GM21737 (cell line): ENCODE measurements around the gene SPOPL.

Source experiments
- ATAC-seq: cut with Tn5 transposase; IDR thresholded peaks from one replicate; pipeline ENCODE4 v1.9.1; 2021; ENCODE audit warnings: mild to moderate bottlenecking, moderate library complexity; ENCODE audit not compliant: unreplicated experiment

Gene SPOPL

DNA sequence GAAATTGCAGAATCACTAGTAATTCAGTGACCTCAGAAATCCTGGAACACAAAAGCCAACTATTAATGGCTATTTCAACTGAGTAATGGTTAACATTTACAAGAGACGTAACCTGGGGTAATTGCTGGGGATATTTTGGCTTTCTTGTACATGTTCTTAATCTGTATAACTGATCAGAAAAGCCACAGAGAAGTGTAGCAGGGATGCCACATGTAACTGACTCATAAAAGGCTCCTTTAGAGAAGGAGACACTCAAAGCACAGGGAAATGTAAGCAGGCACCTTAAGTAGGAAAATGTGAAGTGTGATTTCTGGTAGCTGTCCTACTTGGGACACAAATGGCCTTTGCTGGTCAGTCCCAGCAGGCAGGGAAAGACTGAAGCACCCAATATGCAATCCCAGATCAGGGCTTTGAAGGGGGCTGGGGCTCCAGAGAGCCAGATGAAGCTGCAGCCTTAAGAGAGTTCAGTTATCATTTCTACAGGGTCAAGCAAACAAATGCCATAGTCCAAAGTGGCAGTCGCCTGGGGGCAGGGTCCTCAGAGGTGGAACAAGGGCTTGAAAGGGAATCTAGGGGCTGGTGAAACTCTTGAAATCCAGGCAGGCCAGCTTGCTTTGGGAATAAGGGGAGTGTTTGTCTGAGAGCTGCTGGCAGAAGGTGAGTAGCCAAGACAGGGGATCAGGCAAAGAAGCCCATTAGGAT, 7.2 kb upstream of the SPOPL start:
- ATAC-seq = no peak

DNA sequence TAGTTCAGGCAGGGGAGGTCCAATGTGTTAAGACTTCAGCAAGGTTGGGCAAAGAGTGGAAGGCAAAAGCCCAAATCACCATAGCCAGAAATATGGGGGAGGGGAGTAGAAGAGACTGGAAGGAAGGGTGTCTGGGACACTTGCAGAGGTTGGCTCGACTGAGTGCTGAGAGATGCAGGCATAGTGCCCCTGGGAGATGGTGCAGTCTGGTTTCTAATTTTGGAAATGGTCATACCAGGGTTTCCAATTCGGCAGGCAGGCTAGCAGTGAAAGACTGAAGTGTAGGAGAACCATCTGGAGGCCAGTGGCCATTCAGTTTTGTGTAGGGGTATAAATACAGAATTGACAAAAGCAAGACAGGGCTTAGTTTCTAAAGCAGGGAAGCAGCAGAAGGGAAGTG, 6.2 kb upstream of the SPOPL start:
- no peak for ATAC-seq

DNA sequence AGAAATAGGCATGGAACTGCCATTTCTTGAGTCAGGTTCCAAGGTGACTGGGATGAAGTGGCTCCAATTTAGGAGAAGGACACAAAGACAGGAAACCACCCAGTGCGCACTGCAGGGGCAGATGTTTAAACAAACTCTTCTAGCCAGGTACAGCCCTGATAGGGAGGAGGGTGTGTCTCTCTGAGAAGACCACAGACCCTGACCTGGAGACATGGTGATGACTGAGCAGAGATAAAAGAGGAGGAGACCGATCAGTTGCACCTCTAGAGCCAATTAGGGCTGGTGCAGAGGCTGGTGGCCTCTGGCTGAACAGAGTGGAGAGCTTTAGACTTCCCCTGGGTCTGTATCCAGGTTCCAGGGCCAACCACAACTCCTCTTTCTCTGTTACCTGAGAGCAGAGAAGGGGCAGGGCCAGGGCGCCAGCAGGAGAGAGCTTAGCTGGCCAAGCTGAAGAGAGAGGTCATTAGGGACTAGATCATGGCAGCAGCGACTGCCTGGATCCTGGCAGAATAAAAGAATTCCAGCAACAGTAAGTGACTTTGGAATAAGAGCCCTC, 5.4 kb upstream of the SPOPL start:
- no peak for ATAC-seq

DNA sequence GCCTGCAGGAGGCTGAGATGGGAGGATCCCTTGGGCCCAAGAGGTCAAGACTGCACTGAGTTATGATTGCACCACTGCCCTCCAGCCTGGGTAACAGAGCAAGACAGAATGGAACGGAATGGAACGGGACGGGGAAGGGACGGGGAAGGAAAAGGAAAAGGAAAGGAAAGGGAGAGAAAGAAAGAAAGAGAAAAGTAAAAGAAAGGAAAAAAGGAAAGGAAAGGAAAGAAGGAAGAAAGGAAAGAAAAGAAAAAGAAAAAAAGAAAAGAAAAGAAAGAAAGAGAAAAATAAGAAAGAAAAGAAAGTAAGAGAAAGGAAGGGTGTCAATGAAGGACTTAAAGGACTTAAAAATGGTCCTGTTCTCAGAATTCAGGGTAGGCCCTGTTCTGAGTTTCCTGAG, 4.3 kb upstream of the SPOPL start:
- ATAC-seq = no peak

DNA sequence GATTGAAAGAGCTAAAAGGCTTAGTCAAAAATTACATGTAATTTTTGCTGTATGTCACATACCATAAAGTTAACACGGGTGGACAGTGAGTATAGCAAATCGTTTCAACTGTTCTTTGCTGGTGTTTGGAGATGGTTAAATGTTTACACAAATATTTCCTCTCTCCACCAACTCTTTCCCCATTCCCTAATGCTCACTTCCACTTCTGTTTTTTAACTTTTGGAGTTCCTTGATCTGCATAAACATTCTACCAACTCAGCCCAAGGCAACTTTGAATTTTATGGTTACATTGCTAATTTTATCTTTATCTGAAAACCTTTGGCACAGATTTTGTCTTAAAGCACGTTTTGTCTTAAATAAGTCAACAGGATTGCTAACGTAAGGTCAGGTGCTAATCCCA, 1.9 kb upstream of the SPOPL start:
- no peak for ATAC-seq

DNA sequence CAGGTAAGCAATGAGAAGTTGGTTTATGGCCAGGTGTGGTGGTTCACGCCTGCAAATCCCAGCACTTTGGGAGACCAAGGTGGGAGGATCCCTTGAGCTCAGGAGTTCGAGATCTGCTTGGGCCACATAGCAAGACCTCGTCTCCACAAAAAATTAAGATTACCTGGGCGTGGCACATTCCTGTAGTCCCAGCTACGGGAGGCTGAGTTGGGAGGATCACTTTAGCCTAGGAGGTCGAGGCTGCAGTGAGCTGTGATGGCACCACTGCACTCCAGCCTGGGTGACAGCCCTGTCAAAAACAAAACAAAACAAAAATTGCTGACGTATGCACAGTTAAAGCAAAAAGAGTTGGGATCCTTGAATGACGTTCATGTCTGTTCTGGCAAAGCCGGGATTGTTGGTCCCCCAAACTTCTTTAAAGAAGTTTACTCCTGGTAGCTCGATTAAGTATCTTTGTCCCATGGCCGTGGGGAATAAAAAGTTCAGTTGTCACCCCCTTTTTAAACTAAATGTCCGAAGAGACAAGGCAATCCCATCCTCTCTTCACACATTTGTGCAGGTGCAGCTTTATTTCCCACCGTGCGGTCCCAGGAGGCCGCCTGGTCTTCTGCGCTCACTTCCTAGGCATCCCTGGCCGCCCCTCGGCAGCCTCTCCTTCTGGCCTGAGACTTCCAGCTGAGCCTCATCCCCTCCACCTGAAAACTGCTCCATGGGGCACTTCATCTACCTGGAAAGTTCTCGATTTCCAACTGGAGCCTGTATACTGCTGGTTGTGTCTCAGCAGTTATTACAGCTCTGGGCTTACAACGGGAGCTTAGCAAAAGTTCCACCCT, 762 bp upstream of the SPOPL start:
- ATAC-seq = peak; percentile 2

DNA sequence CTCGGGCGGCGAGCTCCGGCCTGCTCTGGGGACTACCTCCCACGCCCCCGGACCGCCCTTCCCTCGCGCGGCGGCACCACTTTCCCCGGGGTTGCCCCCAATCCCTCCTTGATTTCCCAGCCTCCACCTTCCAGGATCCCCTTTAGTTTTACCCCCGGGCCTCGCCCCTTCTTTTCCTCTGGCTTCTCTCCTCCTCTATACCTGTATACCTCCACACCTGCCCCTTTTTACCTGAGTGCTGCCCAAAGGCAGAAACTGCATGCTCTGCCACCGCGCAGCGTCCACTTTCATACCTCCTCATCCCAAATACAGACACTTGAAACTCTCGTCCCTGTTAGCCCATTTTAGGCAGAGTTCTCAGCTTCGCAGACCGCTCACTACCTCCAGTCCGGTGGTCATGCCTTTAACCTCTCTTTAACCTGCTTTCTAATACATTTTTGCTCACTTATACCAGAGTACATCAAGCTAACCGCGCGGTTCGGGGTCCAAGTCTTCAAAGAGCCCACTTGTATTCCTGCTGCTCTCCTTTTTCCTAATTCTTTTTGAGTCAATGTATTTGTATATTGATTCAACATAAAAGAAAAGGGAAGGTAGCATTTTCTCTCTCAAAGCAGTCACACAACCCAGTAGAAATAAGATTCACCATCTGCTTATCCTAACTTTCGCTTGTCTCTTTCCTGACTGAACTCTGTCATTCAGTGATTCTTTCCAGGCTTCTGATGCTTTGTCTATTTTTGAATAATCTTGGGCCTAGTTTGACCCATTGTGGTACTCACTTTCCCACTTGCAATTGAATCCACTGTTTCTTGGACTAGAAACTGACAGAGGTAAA, 901 bp downstream of the SPOPL start:
- peak; percentile 1 for ATAC-seq

DNA sequence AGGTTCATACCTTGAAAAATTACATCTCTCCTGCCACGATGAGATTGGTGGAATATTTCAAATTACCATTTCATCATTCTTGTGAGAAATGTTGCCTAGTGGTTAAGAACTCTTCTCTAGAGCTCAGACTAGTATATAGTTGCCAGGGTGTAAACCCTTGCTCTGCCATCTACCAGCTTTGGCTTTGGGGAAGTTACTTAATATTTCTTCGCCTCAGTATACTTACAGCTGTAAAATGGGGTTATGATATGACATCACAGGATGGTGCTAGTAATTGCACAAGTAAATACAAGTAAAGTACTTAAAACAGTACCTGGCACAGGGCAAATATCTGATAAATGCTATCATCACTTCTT, 1.5 kb downstream of the SPOPL start:
- ATAC-seq = no peak

DNA sequence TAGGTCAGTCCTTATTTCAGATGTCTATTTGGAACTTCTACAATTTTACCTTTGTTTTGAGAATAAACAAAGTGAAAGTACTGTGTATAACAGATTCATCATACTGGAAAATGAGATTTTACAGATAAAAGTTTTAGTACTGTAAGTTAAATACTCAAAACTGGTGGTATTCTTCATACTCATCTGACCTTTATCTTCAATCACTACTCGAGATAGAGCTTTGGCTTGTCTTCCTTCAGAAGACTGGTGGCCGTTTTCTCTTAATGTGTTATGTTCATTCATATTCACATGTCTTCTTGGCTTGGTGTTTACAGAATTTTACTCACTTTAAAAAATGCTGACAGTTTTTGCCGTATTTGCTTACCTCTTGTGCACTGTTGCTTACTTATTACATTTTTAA, 2.1 kb downstream of the SPOPL start:
- ATAC-seq = no peak

DNA sequence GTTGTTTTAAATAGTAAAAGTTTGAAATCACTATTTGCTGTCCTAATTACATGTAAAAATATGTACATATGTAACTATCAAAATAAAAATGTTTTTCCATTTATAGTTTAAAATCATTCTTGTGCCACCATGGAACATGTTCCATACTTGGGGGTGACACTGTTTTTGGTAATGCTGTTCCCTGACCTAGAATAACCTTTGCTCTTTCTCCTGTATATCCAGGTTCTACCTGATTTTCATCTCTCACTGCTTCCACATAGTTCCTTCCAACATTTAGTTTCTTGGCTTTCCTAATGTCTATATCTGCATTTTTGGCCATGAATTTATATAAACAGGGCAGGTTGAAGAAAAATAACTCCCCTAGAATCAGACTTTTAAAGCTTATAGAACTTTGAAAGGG, 2.5 kb downstream of the SPOPL start:
- no peak for ATAC-seq

DNA sequence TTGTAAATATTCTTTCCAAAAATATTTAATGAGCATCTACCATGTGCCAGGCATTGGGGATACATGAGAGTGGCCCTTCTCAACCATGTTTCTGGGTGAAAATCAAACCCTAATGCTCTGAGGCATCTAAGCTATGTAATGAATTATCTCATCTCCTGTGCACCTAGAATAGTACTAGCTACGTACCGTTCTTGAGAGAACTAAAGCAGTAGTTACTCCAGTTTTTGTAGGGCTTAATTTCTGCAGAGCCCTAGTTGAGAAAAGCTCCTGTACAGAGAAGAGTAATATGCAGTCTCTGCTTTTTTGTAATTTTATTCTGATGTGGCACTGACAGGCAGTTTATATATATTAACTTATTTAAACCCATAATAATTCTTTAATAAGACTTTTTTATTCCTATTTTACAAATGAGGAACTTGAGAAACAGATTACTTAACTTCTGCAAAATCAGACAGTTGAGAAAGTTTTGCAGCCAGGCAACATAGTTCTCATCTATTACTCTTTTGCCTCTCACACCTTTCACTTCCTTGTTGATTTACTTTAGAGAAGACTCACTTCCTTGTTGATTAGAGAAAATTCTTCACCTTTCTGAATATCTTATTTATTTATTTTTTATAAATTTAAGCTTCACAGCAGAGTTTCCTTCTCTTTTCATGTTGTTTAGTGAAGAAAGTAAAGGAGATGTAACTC, 3.1 kb downstream of the SPOPL start:
- peak; percentile 36 for ATAC-seq

DNA sequence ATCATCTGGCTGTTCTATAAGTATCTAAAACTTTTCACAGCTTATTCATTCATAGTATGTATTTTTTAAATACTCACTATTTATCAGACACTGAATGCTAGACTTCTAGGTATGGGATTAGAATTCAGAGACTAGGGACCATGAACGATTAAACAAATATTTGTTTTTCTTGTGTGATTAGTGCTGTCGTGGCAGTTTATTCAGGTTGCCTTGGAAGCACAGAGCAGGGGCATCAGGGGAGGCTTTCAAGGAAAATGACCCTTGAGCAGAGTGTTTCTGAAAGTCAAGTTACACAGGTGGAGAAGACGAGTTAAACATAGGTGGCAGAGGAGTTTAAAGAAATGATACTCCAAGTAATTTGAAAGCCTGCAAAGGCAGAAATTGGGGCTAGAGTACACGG, 5.7 kb downstream of the SPOPL start:
- no peak for ATAC-seq

DNA sequence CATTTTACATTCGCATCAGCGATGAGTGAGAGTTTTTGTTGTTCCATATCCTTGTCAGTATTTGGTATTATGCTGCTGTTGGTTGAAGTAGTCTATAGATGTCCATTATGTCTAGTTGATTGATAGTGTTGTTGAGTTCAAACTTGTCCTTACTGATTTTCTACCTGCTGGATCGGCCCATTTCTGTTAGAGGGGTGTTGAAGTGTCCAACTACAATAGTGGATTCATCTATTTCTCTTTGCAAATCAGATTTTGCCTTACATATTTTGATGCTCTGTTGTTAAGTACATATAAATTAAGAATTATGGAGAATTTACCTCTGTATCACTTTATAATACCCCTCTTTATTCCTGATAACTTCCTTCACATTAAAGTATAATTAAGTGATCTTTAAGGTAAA, 8.7 kb downstream of the SPOPL start:
- ATAC-seq = no peak

DNA sequence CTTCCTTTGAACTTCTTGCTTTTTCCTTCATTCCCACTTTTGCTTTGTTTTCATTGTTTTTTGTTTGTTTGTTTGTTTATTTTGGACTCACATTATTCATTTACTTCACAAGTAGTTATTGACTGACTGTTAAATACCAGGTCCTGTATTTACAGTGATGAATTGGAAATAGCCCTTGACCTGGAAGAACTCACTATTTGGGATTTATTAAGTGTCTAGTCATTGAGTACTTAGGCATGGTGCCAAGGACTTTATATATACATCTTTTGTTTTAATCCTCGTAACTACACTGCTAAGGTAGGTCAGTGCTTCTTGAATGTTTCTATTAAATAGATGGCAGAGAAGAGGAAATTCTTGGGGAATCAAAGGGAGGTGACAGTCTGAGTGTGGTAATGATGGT, 11.1 kb downstream of the SPOPL start:
- ATAC-seq = no peak

DNA sequence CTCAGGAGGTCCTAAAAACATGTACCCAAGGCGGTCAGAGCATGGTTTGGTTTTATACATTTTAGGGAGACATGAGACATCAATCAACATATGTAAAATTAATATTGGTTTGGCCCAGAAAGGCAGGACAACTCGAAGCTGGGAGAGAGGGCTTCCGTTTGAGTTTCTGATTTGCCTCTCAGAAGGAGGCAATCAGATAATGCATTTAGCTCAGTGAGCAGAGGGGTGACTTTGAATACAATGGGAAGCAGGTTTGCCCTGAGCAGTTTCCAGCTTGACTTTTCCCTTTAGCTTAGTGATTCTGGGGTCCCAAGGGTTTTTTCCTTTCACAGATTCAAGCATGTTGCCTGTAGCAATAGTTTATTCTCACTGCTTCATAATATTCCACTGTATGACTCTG, 12.6 kb downstream of the SPOPL start:
- ATAC-seq = no peak

DNA sequence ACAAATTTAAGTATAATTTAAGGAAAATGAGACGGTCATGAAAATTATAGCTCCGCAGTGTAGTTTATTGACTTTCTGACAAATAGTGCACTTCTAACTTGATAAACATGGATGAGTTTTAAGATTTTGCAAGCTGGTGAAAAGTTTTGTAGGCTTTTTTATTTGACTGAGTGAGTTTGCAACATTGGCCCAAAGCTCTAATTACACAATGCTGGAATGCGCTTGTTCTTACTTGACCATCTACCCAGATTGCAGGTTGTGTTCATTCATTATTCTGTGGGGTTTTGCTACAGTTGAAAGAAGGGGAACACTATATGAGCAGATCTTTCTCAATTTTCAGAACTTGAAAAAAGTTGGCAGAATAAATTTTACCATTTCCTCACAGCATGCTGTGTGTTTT, 13.5 kb downstream of the SPOPL start:
- ATAC-seq = no peak

DNA sequence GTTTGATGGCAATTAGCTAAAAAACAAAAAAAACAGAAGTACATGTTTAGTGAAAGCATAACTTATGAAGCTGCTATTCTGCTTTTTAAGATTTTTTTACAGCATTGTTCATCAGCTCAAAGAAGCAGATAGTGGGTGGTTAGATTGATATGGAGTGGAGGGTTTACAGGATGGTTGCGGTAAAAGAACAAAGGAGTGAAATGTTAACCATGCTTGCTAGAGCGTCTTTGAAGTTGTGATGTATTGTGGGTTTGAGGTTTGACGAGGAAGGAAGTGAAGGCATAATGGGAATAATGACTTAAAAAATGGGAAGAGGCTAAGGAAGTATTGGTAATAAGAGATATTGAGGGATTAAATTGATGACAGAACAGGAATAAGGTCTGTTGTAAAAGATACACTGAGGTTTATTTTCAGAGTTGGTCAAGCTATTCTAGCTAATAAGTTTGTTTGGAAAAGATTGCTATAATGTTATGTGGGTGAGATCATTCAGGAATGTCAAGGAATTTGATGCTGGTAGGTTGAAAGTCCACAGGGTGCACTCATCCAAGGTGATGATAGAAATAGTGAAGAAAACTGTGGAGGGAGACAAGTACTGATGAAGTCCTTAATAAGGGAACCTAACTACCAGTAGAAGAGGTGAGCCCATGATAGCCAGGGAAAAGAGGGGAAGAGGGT, 14.6 kb downstream of the SPOPL start:
- ATAC-seq = no peak

DNA sequence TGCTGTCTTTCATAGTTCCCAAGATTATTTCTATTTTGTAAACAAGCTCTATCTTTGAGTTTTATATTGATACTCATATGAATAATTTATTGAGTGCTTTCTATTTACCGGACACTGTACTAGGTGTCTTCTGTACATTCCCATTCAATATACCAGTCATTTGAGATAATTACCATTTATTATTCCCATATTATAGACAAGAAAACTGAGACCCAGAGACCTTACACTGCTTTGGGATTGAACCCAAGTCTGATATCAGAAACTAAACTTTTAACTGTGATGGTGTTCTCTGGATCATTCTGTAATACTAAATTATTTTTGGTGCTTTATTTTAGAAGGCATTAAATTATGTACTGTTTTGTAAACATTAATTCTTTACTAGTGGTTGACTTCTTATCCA, 17.3 kb downstream of the SPOPL start:
- no peak for ATAC-seq

DNA sequence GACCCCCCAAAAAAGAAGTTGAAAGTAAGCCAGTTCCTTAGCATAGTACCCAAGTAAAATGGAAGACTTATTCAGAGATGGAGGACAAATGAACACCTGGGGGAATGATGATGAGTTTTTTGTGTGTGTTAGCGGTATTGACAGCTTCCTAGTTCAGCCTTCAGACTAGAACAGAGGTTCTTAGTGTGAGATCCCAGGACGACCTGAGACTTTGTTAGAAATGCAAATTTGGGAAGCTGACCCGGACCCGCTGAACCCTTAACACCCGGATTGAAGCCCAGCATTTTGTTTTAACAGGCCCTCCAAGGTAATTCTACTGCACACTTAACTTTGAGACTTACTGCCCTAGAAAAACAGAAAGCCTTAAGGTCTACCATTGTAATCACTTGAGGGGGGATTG, 20.3 kb downstream of the SPOPL start:
- ATAC-seq = no peak

DNA sequence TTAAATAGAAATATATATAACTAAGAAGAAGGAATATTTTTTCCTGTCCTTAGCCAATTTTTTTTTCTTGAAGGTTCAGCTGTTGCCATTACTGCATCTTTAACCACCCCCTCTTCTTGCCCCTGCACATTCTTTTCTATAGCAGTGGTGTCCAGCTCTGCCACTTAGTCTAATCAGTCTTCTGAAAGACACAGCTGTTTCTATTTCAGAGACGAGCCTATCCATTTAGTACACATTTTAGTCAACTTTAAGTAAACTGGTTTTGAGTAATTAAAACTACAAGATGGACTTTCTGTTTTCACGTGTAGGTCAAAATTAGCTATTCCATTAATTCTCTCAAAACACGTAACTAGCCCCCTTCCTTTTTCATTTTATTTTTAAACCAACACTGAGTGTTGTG, 21.0 kb downstream of the SPOPL start:
- no peak for ATAC-seq
